Upper lobe of left lung (tissue), 4 donors: ENCODE results near the gene CNTNAP2.

Experiments used
- EP300 ChIP-seq, 4 donors: sonication (generic); formaldehyde crosslinking; IDR thresholded peaks; one replicate each; pipeline ENCODE4 v1.5.1; 2017; ENCODE audit warnings: antibody characterized with exemption in 4 of 4, control low read depth in 2 of 4
- POLR2A ChIP-seq, 4 donors: fragments of 450-650 bp; IDR thresholded peaks; one replicate each; pipeline ENCODE4 v1.5.1; 2016 to 2017; ENCODE audit warnings: antibody characterized with exemption in 4 of 4, mild to moderate bottlenecking in 2 of 4
- POLR2AphosphoS5 ChIP-seq, 2 donors: sonication (generic); formaldehyde crosslinking; IDR thresholded peaks; one replicate each; pipeline ENCODE4 v1.5.1; 2017; ENCODE audit warnings: antibody characterized with exemption in 2 of 2

GRCh38 chr7:147878912-147879661 is 1762.5 kb downstream of the CNTNAP2 start:
- no peak for TF ChIP-seq POLR2AphosphoS5 (IDR thresholded peaks at IDR 0.05)
- no peak for TF ChIP-seq POLR2A (IDR thresholded peaks at IDR 0.05)
- TF ChIP-seq EP300 (IDR thresholded peaks at IDR 0.05): no peak
